KMS-11 (cell line): ENCODE results near the gene CUL7.

Experiments
- H2AFZ ChIP-seq: fragments of 200-600 bp; sonication (generic); 2 replicates; pipeline ENCODE4 v1.6.1; 2016; ENCODE audit warnings: antibody characterized with exemption, mixed run types, low read depth
- H3K27ac ChIP-seq: fragments of 200-600 bp; sonication (generic); 2 replicates; pipeline ENCODE4 v1.6.1; 2016; ENCODE audit warnings: mild to moderate bottlenecking, mixed run types
- H3K27me3 ChIP-seq: fragments of 200-600 bp; sonication (generic); 2 replicates; pipeline ENCODE4 v1.6.1; 2017; ENCODE audit warnings: mild to moderate bottlenecking, low read depth, mixed run types, moderate library complexity; ENCODE audit not compliant: insufficient read depth
- H3K36me3 ChIP-seq: fragments of 200-600 bp; sonication (generic); 2 replicates; pipeline ENCODE4 v1.6.1; 2017; ENCODE audit warnings: mild to moderate bottlenecking, mixed run types; ENCODE audit not compliant: insufficient read depth
- H3K4me1 ChIP-seq: fragments of 200-600 bp; sonication (generic); 2 replicates; pipeline ENCODE4 v1.6.1; 2016; ENCODE audit warnings: mild to moderate bottlenecking, low read depth, mixed run types; ENCODE audit not compliant: poor library complexity, severe bottlenecking
- H3K4me2 ChIP-seq: fragments of 200-600 bp; sonication (generic); 2 replicates; pipeline ENCODE4 v1.7.0; 2016; ENCODE audit warnings: mild to moderate bottlenecking, mixed run types
- H3K4me3 ChIP-seq: fragments of 200-600 bp; sonication (generic); IDR thresholded peaks from 2 replicates; pipeline ENCODE4 v1.6.1; 2017; ENCODE audit warnings: low read depth, low read length, mixed read lengths; ENCODE audit not compliant: insufficient read depth
- H3K79me2 ChIP-seq: fragments of 200-600 bp; sonication (generic); 2 replicates; pipeline ENCODE4 v1.6.1; 2016; ENCODE audit warnings: low read depth, mixed run types; ENCODE audit not compliant: insufficient read depth
- H3K9ac ChIP-seq: fragments of 200-600 bp; sonication (generic); 2 replicates; pipeline ENCODE4 v1.6.1; 2016; ENCODE audit warnings: mild to moderate bottlenecking, mixed run types
- H4K20me1 ChIP-seq: fragments of 200-600 bp; sonication (generic); 2 replicates; pipeline ENCODE4 v1.6.1; 2016; ENCODE audit warnings: mild to moderate bottlenecking, mixed run types; ENCODE audit not compliant: insufficient read depth
- CTCF ChIP-seq: fragments of 200-600 bp; sonication (generic); conservative IDR thresholded peaks from 2 replicates; pipeline ENCODE4 v1.6.1; 2017; ENCODE audit warnings: low read depth, mild to moderate bottlenecking, antibody characterized with exemption, low read length, moderate library complexity, mixed read lengths

Gene CUL7

GRCh38 chr6:43020847-43021246, 32.8 kb downstream of the CUL7 start:
- Histone ChIP-seq H3K4me2 (peak overlapping the region; percentile 98), H3K4me3 (no peak overlapping the region), H3K27me3 (no peaks in the 10 kb centered on the region), H3K27ac (peak overlapping the region; percentile 70), H2AFZ (peak overlapping the region; percentile 87; the same call in 1 of the 2 replicates), H3K79me2 (peaks cover 35% of the 10 kb centered on the region), H4K20me1 (no peaks in the 10 kb centered on the region), H3K4me1 (peaks cover 43% of the 10 kb centered on the region), H3K36me3 (no peaks in the 10 kb centered on the region), H3K9ac (peak overlapping the region; percentile 65; the same call in 1 of the 2 replicates)
- TF ChIP-seq CTCF, result no peak

GRCh38 chr6:43020052-43020705, 33.5 kb downstream of the CUL7 start:
- no peak overlapping the region; the same call in 1 of the 2 replicates for H3K4me2 ChIP-seq
- peaks cover 39% of the 10 kb centered on the region for H3K79me2 ChIP-seq
- H2AFZ ChIP-seq, result no peak overlapping the region
- no peaks in the 10 kb centered on the region for H3K27me3 ChIP-seq
- H3K4me1 ChIP-seq, result peaks cover 48% of the 10 kb centered on the region
- H3K27ac ChIP-seq, result no peak overlapping the region
- no peak for TF ChIP-seq CTCF
- no peak overlapping the region for H3K9ac ChIP-seq
- no peaks in the 10 kb centered on the region for H3K36me3 ChIP-seq
- no peaks in the 10 kb centered on the region for H4K20me1 ChIP-seq
- H3K4me3 ChIP-seq, result no peak overlapping the region

GRCh38 chr6:43019152-43019551, 34.5 kb downstream of the CUL7 start:
- Histone ChIP-seq H3K79me2 (peaks cover 43% of the 10 kb centered on the region), H3K27ac (no peak overlapping the region), H3K4me2 (no peak overlapping the region; the same call in 1 of the 2 replicates), H3K4me3 (no peak overlapping the region), H2AFZ (no peak overlapping the region), H4K20me1 (no peaks in the 10 kb centered on the region), H3K27me3 (no peaks in the 10 kb centered on the region), H3K36me3 (no peaks in the 10 kb centered on the region), H3K4me1 (peaks cover 53% of the 10 kb centered on the region), H3K9ac (no peak overlapping the region)
- TF ChIP-seq CTCF, result no peak

- Histone ChIP-seq H3K4me3 (no peak overlapping the region), H4K20me1 (no peaks in the 10 kb centered on the region), H3K36me3 (no peaks in the 10 kb centered on the region), H3K27ac (no peak overlapping the region), H3K79me2 (peaks cover 27% of the 10 kb centered on the region; the same call in 1 of the 2 replicates), H3K4me1 (peaks cover 45% of the 10 kb centered on the region), H2AFZ (no peak overlapping the region), H3K27me3 (no peaks in the 10 kb centered on the region), H3K4me2 (0 out of 2 replicates have a peak overlapping the region, but pooled peaks have one; percentile 6), H3K9ac (no peak overlapping the region)
- TF ChIP-seq CTCF, result no peak
Measured at GRCh38 chr6:43016943-43017334, 36.7 kb downstream of the CUL7 start.
